K562 (cell line): Measurements from ENCODE around the gene CNPY3. TPM values are rescaled to one million over a fixed set of nuclear protein-coding genes. Genes with fewer than 3 reads are reported as not detected.

Source experiments
- EGR1 ChIP-seq: fragments of 450-650 bp; conservative IDR thresholded peaks from 2 replicates; pipeline ENCODE4 v1.6.1; 2017; ENCODE audit warnings: mild to moderate bottlenecking
- HEY1 ChIP-seq: fragments of 250-450 bp; sonication (Bioruptor Pico); IDR thresholded peaks from 2 replicates; pipeline ENCODE4 v1.5.0; 2020; ENCODE audit warnings: mild to moderate bottlenecking, moderate library complexity, borderline replicate concordance
- IFI16 ChIP-seq: fragments of 250-450 bp; sonication (Bioruptor Pico); IDR thresholded peaks from 2 replicates; pipeline ENCODE4 v2.1.2; 2022; ENCODE audit warnings: mild to moderate bottlenecking, inconsistent platforms
- KDM2B ChIP-seq: fragments of 250-450 bp; sonication (Bioruptor Pico); IDR thresholded peaks from 2 replicates; pipeline ENCODE4 v1.8.0; 2021; ENCODE audit warnings: mild to moderate bottlenecking, moderate library complexity
- KLF10 ChIP-seq: fragments of 250-450 bp; sonication (Bioruptor Pico); IDR thresholded peaks from 2 replicates; pipeline ENCODE4 v1.6.1; 2021; ENCODE audit warnings: matching md5 sums
- MIER1 ChIP-seq: fragments of 450-650 bp; IDR thresholded peaks from 2 replicates; pipeline ENCODE4 v1.6.1; 2016; ENCODE audit warnings: antibody characterized with exemption, mild to moderate bottlenecking, low read depth
- MYC ChIP-seq, 2 experiments: fragments of 250-450 bp in 1 of 2; sonication (Bioruptor Pico) in 1 of 2; IDR thresholded peaks; 2 replicates each; pipeline versions ENCODE4 v1.5.1 to v1.6.1; 2012 to 2021; ENCODE audit warnings: low read depth in 2 of 2, borderline replicate concordance in 1 of 2, improper control_type of control experiment in 1 of 2, low read length in 1 of 2, mild to moderate bottlenecking in 1 of 2, moderate library complexity in 1 of 2
- NRF1 ChIP-seq, 2 experiments: fragments of 450-650 bp; IDR thresholded peaks in 1 of 2; conservative IDR thresholded peaks in 1 of 2; 2 replicates each; pipeline ENCODE4 v1.6.1; 2014; ENCODE audit warnings: mild to moderate bottlenecking in 2 of 2
- PCBP2 ChIP-seq: fragments of 200-400 bp; formaldehyde crosslinking; IDR thresholded peaks from 2 replicates; pipeline ENCODE4 v1.6.1; 2018; ENCODE audit warnings: low read length, low read depth, mild to moderate bottlenecking, moderate library complexity; ENCODE audit not compliant: poor library complexity, severe bottlenecking
- POLR2AphosphoS2 ChIP-seq: IDR thresholded peaks from 2 replicates; pipeline ENCODE4 v1.6.1; 2012; ENCODE audit warnings: low read length, improper control_type of control experiment
- SIX5 ChIP-seq, 2 experiments: IDR thresholded peaks; 2 replicates each; pipeline ENCODE4 v1.6.1; 2011; ENCODE audit warnings: low read length in 2 of 2, borderline replicate concordance in 1 of 2, low read depth in 1 of 2, mild to moderate bottlenecking in 1 of 2, moderate library complexity in 1 of 2; ENCODE audit not compliant: insufficient read depth in 1 of 2
- SMAD1 ChIP-seq: fragments of 150-350 bp; IDR thresholded peaks from 2 replicates; pipeline ENCODE4 v1.6.1; 2014; ENCODE audit warnings: low read length, low read depth; ENCODE audit not compliant: partially characterized antibody
- SP1 ChIP-seq: sonication (generic); formaldehyde crosslinking; IDR thresholded peaks from 2 replicates; pipeline ENCODE4 v1.8.1; 2022; ENCODE audit warnings: mild to moderate bottlenecking, missing genetic modification reagents
- TAF1 ChIP-seq: IDR thresholded peaks from 2 replicates; pipeline ENCODE4 v1.6.1; 2011; ENCODE audit warnings: mild to moderate bottlenecking, low read length, moderate library complexity; ENCODE audit not compliant: insufficient read depth, control insufficient read depth, severe bottlenecking; ENCODE audit errors: extremely low read depth
- TCF3 ChIP-seq: sonication (generic); formaldehyde crosslinking; IDR thresholded peaks from 2 replicates; pipeline ENCODE4 v1.4.0; 2020; ENCODE audit warnings: mild to moderate bottlenecking, missing genetic modification reagents
- U2AF2 ChIP-seq: fragments of 200-400 bp; formaldehyde crosslinking; optimal IDR thresholded peaks from 2 replicates; pipeline ENCODE3; 2017; ENCODE audit warnings: low read depth, mild to moderate bottlenecking, low read length
- ZBTB1 ChIP-seq: sonication (generic); formaldehyde crosslinking; IDR thresholded peaks from 2 replicates; pipeline ENCODE4 v1.8.1; 2023; ENCODE audit warnings: missing genetic modification reagents, low read depth, mild to moderate bottlenecking, borderline replicate concordance
- ZBTB17 ChIP-seq: fragments of 450-650 bp; formaldehyde crosslinking; IDR thresholded peaks from 2 replicates; pipeline ENCODE4 v1.4.0; 2020; ENCODE audit warnings: mild to moderate bottlenecking
- ZKSCAN8 ChIP-seq: fragments of 200-800 bp; sonication (Bioruptor generic); IDR thresholded peaks from 2 replicates; pipeline ENCODE4 v1.6.1; 2016; ENCODE audit warnings: missing genetic modification characterization, missing compliant biosample characterization
- ZNF121 ChIP-seq: sonication (generic); formaldehyde crosslinking; conservative IDR thresholded peaks from 2 replicates; pipeline ENCODE4 v1.8.0; 2022; ENCODE audit warnings: missing genetic modification reagents
- ZNF224 ChIP-seq: sonication (generic); formaldehyde crosslinking; IDR thresholded peaks from 2 replicates; pipeline ENCODE4 v1.8.0; 2022; ENCODE audit warnings: mild to moderate bottlenecking, missing genetic modification reagents
- ZNF24 ChIP-seq: fragments of 450-650 bp; IDR thresholded peaks from 2 replicates; pipeline ENCODE4 v1.6.1; 2016
- ZNF444 ChIP-seq: fragments of 250-450 bp; sonication (Bioruptor Pico); IDR thresholded peaks from 2 replicates; pipeline ENCODE4 v1.4.0; 2020; ENCODE audit warnings: mild to moderate bottlenecking, moderate library complexity
- polyA plus RNA-seq, 8 experiments: library from polyadenylated mRNA; depleted of rRNA in 4 of 8; stranded (reverse) in 5 of 8; unstranded in 3 of 8; fragments of >200 nt; fragmentation: Nextera tagmentation in 2 of 8; fragmentation: Illumina TruSeq in 1 of 8; extraction: Ambion mirVana in 2 of 8; extraction: Trizol in 1 of 8; gene quantifications; 2 replicates each; pipeline versions ENCODE4 v1.2.1 to v1.2.3, GENCODE V29; 2011 to 2014; ENCODE audit warnings: inconsistent platforms in 1 of 8, missing spikeins in 1 of 8
- total RNA-seq, 7 experiments: library from RNA; depleted of rRNA in 6 of 7; stranded (reverse); fragments of >200 nt in 6 of 7; fragmentation: Illumina TruSeq in 2 of 7; extraction: Trizol in 2 of 7; gene quantifications; 2 replicates each; pipeline versions ENCODE4 v1.2.1 to v1.2.3, GENCODE V29; 2011 to 2021; ENCODE audit warnings: low replicate concordance in 1 of 7

CNPY3 gene
- total and polyA plus RNA-seq, 9 of the 15 experiments (the other 6 are each of a cell fraction or from before 2014, with no cell fraction given): 2.4 to 37.4 (median 21.2) TPM

DNA sequence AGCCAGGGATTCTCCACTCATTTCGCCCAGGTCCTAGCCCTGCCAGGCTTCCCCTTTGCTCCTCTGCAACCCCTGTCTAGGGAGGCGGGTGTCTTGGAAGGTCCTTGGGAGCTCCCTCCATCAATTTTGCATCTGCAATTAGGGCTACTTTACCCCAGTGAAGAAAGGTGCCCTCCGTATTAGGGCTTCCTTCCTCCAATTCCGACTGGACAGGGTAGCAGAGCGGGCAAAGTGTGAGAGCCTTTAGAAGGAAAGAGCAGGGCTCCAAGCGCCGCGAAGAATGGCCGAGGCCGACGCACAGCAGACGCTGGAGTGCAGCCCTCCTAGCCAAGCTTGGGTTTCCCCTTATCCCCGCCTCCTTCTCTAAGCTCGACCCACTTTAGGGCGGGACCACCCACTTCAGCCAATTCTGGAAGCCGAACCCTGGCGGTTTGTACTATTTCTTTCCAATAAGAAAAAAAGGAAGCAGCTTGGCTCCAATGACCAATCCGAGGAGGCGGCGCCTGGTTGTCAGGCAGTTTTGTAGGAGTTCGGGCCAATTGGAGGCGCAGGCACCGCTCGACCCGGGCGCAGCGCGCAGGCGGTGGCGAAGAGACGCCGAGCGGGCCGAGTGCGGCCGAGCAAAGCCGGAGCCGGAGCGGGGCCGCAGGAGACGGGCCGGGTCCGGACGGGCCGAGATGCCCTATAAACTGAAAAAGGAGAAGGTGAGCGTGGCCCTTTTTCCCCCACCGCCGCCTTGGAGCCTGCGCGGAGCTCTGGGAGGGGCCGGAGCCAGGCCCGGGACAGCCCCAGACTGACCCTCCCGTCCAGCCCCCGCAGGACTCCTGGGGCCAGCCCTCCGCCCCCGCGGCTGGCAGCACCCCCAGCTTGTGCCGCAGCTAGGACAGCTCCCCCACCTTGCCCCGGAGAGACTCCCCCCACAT is 55.0 kb downstream of the CNPY3 start, which contains the start of gene PPP2R5D (continued):
- no peak for TF ChIP-seq POLR2AphosphoS2
- TF ChIP-seq ZNF444 (CRISPR knock-in tag): no peak
- TF ChIP-seq SIX5 (IDR thresholded peaks at IDR 0.05; ENCODE audit: borderline replicate concordance in 1 of 2, insufficient read depth in 1 of 2, low read depth in 1 of 2, low read length in 2 of 2): no peak
- TF ChIP-seq PCBP2: no peak
- TF ChIP-seq MIER1: no peak
- peak; percentile 50 for TF ChIP-seq TAF1
- no peak for TF ChIP-seq ZNF121 (CRISPR knock-in tag)
- no peak for TF ChIP-seq HEY1
- TF ChIP-seq KDM2B: peak; percentile 65; the same call in 1 of the 2 replicates
- no peak for TF ChIP-seq TCF3 (CRISPR knock-in tag)
- TF ChIP-seq NRF1 (conservative IDR thresholded peaks at IDR 0.05 in 1 of 2, IDR thresholded peaks at IDR 0.05 in 1 of 2): peak; percentile 94 to 95
- 0 out of 2 replicates have a peak, but pooled peaks have one; percentile 44 for TF ChIP-seq ZBTB17 (CRISPR knock-in tag)
- peak; percentile 1; the same call in 1 of the 2 replicates for TF ChIP-seq ZBTB1 (CRISPR knock-in tag)
- peak; percentile 51 for TF ChIP-seq SMAD1
- TF ChIP-seq ZNF224 (CRISPR knock-in tag): no peak
- peak; percentile 93 for TF ChIP-seq EGR1
- TF ChIP-seq KLF10 (CRISPR knock-in tag): no peak
- no peak for TF ChIP-seq U2AF2
- TF ChIP-seq ZNF24: no peak
- no peak for TF ChIP-seq SP1 (CRISPR knock-in tag)
- TF ChIP-seq IFI16 (CRISPR knock-in tag): no peak
- TF ChIP-seq ZKSCAN8 (CRISPR knock-in tag): no peak
- no peak for TF ChIP-seq MYC (IDR thresholded peaks at IDR 0.05; ENCODE audit: low read depth, low read length)
- TF ChIP-seq MYC (CRISPR knock-in tag; IDR thresholded peaks at IDR 0.05; ENCODE audit: borderline replicate concordance, low read depth): no peak
